ENCODE measurements around the gene GPM6B. TPM values are rescaled to one million over a fixed set of nuclear protein-coding genes. Genes with fewer than 3 reads are reported as not detected.

Gene GPM6B
- total RNA-seq, 2 donors from 2014 or later = 9.0 to 14.2 TPM

- Histone ChIP-seq H3K4me3 (no peak overlapping the region), H3K36me3 (peaks cover 23% of the 10 kb centered on the region), H3K4me1 (no peaks in the 10 kb centered on the region), H3K27me3 (no peaks in the 10 kb centered on the region), H3K27ac (no peak overlapping the region), H3K9me3 (no peaks in the 10 kb centered on the region)
- TF ChIP-seq CTCF (IDR thresholded peaks at IDR 0.05) = no peak
- DNase-seq (ENCODE audit: low spot score) = no peak
These were observed 60.5 kb downstream of the GPM6B start for GRCh38 chrX:13756381-13756780.

DNA sequence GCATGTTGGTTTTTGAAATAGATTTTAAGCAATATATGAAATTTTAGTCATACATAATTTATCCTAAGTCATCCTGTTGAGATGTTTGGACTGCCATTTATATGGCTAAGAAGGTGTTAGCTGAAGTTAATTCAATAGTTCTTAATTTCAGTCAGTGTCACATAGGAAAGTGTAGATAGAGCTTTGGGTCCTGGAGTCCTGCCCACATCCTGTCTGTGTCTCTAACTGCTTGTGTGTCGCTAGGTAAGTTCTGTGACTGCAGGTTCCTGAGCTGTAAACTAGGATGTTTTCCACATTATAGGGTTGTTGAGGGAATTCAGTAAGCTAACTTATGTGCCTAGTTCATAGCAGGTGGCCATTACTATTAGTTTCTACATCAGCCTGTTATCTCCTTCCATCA, 61.6 kb downstream of the GPM6B start:
- no peak for DNase-seq (ENCODE audit: low spot score)
- H3K4me3 ChIP-seq = no peak overlapping the region
- no peak overlapping the region for H3K27ac ChIP-seq
- H3K36me3 ChIP-seq = peaks cover 12% of the 10 kb centered on the region
- no peaks in the 10 kb centered on the region for H3K27me3 ChIP-seq
- no peaks in the 10 kb centered on the region for H3K4me1 ChIP-seq
- no peak for TF ChIP-seq CTCF (IDR thresholded peaks at IDR 0.05)
- H3K9me3 ChIP-seq = no peaks in the 10 kb centered on the region

DNA sequence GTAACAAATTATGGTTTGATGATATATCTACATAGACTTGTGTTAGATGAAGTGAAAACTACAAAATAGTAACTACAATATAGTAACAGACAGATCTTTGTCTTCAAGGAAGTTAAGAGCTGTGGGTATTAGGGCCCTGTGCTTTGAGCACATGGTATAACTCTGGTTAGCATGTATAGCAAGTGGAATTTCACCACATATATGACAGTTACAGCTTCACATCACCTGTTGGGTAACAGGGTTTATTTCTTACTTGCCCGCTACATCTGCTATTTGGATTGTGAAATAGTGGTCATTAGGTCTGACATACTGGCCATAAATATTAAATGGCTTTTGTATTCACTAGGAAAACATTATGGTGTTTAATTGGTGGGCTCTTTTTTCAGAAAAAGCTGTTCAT, 62.1 kb downstream of the GPM6B start:
- Histone ChIP-seq H3K27me3 (no peaks in the 10 kb centered on the region), H3K4me1 (no peaks in the 10 kb centered on the region), H3K36me3 (peaks cover 8% of the 10 kb centered on the region), H3K9me3 (no peaks in the 10 kb centered on the region), H3K4me3 (no peak overlapping the region), H3K27ac (no peak overlapping the region)
- TF ChIP-seq CTCF (IDR thresholded peaks at IDR 0.05) = no peak
- DNase-seq (ENCODE audit: low spot score) = no peak

- peaks cover 17% of the 10 kb centered on the region for H3K36me3 ChIP-seq
- H3K27ac ChIP-seq = no peak overlapping the region
- H3K27me3 ChIP-seq = no peaks in the 10 kb centered on the region
- no peaks in the 10 kb centered on the region for H3K4me1 ChIP-seq
- no peak for TF ChIP-seq CTCF (IDR thresholded peaks at IDR 0.05)
- no peak overlapping the region for H3K4me3 ChIP-seq
- no peaks in the 10 kb centered on the region for H3K9me3 ChIP-seq
- no peak for DNase-seq (ENCODE audit: low spot score)
These were observed 64.2 kb downstream of the GPM6B start for GRCh38 chrX:13752646-13753045.

DNA sequence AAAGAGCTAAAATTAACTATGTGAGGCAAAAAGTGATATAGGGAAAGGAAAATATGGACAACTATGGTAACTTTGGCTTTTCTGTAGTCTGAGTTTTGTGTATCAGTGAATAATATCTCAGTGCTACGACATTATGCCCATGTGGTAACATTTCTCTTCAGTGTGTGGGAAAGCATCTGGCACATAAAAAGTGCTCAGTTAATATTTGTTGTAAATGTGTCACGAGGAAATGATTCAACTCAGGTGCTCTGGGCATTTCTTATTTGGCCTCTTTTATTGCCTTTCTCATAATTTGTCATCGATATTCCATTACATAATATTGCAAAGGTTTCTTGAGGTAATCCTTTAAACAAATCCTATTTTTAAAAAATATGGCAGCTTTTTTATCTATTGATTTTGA, 64.8 kb downstream of the GPM6B start:
- Histone ChIP-seq H3K4me1 (no peaks in the 10 kb centered on the region), H3K27ac (no peak overlapping the region), H3K36me3 (peaks cover 17% of the 10 kb centered on the region), H3K4me3 (no peak overlapping the region), H3K27me3 (no peaks in the 10 kb centered on the region), H3K9me3 (no peaks in the 10 kb centered on the region)
- TF ChIP-seq CTCF (IDR thresholded peaks at IDR 0.05) = no peak
- no peak for DNase-seq (ENCODE audit: low spot score)

DNA sequence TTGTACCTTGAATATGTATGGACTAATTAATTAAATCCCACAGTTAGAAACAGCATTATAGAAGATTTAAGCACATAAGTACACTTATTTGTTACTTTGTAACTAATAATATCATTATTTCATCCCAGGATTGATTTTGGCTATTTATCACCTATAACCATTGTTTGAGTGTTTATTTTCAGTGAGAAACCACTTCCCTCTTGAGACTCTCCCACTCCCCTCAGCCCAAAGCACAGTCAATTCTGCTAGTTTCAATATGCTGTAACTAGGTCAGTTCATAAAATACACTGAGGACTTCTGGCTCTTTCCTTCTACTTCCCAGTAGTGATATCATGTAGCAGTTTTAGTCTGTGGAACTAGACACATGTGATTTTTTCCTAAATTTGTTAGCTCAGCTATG, 66.1 kb downstream of the GPM6B start:
- Histone ChIP-seq H3K27me3 (no peaks in the 10 kb centered on the region), H3K36me3 (peaks cover 17% of the 10 kb centered on the region), H3K4me1 (no peaks in the 10 kb centered on the region), H3K4me3 (no peak overlapping the region), H3K27ac (no peak overlapping the region), H3K9me3 (no peaks in the 10 kb centered on the region)
- TF ChIP-seq CTCF (IDR thresholded peaks at IDR 0.05) = no peak
- no peak for DNase-seq (ENCODE audit: low spot score)

Data from right atrium auricular region (tissue), 2 donors.